Retinal pigment epithelial cell (primary cell): ENCODE results near the gene L2HGDH.
"Not testable (repeated sequence)": the region's sequence is repeated elsewhere in the genome, so short reads cannot be mapped to it uniquely, and the experiment has no call there.

Experiments
- DNase-seq: peaks from one replicate; pipeline ENCODE4 v3.0.0-alpha.2; 2010; ENCODE audit warnings: low read depth
- H3K4me3 ChIP-seq: 2 replicates; pipeline ENCODE4 v1.5.1; 2011; ENCODE audit warnings: mild to moderate bottlenecking, low read length, control low read depth, moderate library complexity
- CTCF ChIP-seq: conservative IDR thresholded peaks from 2 replicates; pipeline ENCODE4 v1.5.1; 2011; ENCODE audit warnings: low read depth, low read length, control low read depth, inconsistent platforms

Gene L2HGDH

GRCh38 chr14:50311972-50312733, at the start of gene L2HGDH, which contains the start of gene DMAC2L:
TSS of gene L2HGDH (minus strand) at chr14:50312229. CDS start at chr14:50312150, 79 bp downstream.
TSS of gene DMAC2L (plus strand) at chr14:50312324. CDS start at chr14:50321488, 9,164 bp downstream.
- no peak for TF ChIP-seq CTCF
- DNase-seq, result peak; percentile 69

GRCh38 chr14:50360851-50361250, 48.8 kb upstream of the L2HGDH start:
- no peak for DNase-seq
- TF ChIP-seq CTCF, result no peak
- no peak overlapping the region for H3K4me3 ChIP-seq

More at GRCh38 chr14:50311972-50312733, at the start of gene L2HGDH, which contains the start of gene DMAC2L:
- peak within 1 kb of the TSS; percentile 71 for H3K4me3 ChIP-seq

- H3K4me3 ChIP-seq, result no peak overlapping the region
- no peak for TF ChIP-seq CTCF
- DNase-seq, result no peak
These were observed 48.1 kb upstream of the L2HGDH start for GRCh38 chr14:50360093-50360492.

GRCh38 chr14:50359631-50360030, 47.6 kb upstream of the L2HGDH start:
- no peak for TF ChIP-seq CTCF
- no peak overlapping the region for H3K4me3 ChIP-seq
- no peak for DNase-seq

- DNase-seq, result no peak
- TF ChIP-seq CTCF, result no peak
- no peak overlapping the region for H3K4me3 ChIP-seq
These were observed 45.8 kb upstream of the L2HGDH start for GRCh38 chr14:50357753-50358395.

GRCh38 chr14:50357124-50357523, 45.1 kb upstream of the L2HGDH start:
- no peak for TF ChIP-seq CTCF
- no peak for DNase-seq
- H3K4me3 ChIP-seq, result no peak overlapping the region

GRCh38 chr14:50356283-50356682, 44.3 kb upstream of the L2HGDH start:
- not testable (repeated sequence) for DNase-seq, H3K4me3 ChIP-seq
